GM21423 (cell line): ENCODE data around the gene ERMP1.
"Not testable (repeated sequence)": the region's sequence is repeated elsewhere in the genome, so short reads cannot be mapped to it uniquely, and the experiment has no call there.

Experiments
- ATAC-seq: cut with Tn5 transposase; IDR thresholded peaks from one replicate; pipeline ENCODE4 v1.9.1; 2021; ENCODE audit warnings: mild to moderate bottlenecking, moderate library complexity; ENCODE audit not compliant: unreplicated experiment

The ERMP1 gene, protein sequence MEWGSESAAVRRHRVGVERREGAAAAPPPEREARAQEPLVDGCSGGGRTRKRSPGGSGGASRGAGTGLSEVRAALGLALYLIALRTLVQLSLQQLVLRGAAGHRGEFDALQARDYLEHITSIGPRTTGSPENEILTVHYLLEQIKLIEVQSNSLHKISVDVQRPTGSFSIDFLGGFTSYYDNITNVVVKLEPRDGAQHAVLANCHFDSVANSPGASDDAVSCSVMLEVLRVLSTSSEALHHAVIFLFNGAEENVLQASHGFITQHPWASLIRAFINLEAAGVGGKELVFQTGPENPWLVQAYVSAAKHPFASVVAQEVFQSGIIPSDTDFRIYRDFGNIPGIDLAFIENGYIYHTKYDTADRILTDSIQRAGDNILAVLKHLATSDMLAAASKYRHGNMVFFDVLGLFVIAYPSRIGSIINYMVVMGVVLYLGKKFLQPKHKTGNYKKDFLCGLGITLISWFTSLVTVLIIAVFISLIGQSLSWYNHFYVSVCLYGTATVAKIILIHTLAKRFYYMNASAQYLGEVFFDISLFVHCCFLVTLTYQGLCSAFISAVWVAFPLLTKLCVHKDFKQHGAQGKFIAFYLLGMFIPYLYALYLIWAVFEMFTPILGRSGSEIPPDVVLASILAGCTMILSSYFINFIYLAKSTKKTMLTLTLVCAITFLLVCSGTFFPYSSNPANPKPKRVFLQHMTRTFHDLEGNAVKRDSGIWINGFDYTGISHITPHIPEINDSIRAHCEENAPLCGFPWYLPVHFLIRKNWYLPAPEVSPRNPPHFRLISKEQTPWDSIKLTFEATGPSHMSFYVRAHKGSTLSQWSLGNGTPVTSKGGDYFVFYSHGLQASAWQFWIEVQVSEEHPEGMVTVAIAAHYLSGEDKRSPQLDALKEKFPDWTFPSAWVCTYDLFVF

DNA sequence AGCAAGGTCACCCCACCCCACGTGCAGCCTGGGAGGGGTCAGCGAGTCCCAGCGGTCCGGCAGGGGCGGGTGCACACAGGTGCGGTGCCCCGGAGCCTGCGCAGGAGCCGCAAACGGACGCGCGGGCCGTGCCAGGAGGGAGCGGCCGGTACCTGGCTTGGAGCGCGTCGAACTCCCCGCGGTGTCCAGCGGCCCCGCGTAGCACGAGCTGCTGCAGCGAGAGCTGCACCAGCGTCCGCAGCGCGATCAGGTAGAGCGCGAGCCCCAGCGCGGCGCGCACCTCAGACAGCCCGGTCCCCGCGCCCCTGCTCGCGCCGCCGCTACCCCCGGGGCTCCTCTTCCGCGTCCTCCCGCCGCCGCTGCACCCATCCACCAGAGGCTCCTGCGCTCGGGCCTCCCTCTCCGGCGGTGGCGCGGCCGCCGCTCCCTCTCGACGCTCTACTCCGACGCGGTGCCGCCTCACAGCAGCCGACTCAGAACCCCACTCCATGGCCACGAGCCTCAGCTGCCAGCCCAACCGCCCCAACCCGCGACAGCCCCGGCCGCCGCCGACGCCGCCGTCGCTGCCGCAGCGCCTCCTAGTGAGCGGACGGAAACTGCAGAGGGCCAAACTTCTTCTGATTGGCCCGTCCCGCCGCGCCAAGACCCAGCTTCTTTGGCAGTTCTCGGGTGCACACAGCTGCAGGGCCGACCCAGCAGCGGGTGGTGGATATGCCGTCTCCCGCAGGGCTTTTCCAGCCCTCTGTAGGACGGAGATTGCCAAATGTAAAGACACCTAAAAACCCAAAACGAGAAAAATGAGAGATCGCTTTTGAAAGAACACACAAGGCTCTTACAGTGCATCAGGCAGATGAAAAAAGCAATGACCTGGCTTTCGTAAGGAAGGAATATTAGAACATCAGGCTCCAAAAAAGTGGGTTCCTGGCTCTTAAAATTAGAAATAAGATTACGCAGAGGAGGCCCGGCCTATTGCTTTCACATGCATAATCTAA, at the start of gene ERMP1:
TSS of gene ERMP1 (minus strand) at position 580 of the 992 bp plus-strand sequence. CDS start at position 490, 90 bp downstream.
- peak; percentile 72 for ATAC-seq

DNA sequence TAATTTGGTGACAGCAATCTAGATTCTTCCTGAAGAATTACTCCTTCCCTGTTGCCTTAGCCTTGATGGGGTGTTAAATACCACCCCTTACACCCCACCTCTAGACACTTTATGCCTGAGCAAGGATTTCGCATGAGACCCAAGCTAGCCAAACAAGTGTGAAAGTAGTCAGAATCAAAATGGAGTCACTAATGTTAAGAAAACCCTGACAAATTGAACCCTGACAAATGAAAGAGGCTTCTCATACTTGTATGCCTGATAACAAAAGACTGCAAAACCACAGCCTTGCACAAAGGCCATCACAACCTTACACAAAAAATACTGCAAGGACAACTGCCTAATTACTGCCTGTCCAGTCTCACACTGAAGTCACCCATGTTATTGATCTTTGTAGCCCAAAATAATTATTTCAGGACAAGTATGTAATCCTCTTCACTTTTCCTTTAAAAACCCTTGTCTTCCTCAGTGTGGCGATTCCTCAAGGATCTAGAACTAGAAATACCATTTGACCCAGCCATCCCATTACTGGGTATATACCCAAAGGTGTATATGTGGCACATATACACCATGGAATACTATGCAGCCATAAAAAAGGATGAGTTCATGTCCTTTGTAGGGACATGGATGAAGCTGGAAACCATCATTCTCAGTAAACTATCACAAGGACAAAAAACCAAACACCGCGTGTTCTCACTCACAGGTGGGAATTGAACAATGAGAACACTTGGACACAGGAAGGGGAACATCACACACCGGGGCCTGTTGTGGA, 49.5 kb upstream of the ERMP1 start:
- ATAC-seq = not testable (repeated sequence)

DNA sequence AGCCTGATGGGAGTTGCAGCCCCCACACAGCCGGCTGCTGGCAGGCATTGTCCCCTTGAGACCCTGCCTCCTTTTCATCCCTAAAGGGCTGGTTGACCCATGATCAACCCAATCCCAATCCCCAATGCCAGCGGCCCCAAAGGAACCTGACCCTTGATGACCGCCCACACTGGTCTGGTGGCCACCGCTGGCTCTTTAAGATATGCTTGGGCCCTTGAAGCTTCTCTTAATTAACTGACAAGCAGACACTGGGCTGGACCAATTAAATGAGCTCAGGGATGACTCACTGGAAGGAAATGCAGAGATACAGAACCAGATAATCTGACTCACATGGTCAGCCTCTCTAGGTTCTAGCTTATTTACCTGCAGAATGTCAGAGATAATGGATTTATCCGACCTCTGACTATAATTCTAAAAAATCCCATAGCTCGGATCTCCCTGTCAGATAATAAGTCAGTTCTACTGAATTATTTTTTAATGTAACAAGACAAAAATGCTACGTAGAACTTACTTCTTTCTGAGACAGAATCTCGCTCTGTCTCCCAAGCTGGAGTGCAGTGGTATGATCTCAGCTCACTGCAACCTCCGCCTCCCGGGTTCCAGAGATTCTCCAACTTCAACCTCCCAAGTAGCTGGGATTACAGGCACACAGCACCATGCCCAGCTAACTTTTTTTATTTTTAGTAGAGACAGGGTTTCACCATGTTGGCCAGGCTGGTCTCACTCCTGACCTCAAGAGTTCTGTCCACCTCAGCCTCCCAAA, 46.7 kb upstream of the ERMP1 start:
- ATAC-seq = no peak

DNA sequence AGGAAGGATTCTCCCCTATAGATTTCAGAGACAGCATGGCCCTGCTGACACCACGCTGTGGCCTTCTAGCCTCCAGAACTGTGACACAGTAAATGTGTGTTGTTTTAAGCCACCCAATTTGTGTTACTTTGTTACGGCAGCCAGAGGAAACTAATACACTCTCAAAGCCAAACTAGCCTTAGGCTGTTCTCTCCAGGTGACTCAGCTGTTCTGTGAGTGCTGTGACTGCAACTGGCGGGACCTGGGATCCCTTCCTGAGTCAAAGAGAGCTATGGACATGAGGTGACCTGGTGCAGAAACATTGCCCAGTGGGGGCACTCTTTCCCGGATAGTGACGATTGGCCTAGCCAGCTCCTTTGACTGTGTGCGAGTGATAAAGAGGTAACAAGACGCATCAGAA, 43.8 kb upstream of the ERMP1 start:
- ATAC-seq = no peak

DNA sequence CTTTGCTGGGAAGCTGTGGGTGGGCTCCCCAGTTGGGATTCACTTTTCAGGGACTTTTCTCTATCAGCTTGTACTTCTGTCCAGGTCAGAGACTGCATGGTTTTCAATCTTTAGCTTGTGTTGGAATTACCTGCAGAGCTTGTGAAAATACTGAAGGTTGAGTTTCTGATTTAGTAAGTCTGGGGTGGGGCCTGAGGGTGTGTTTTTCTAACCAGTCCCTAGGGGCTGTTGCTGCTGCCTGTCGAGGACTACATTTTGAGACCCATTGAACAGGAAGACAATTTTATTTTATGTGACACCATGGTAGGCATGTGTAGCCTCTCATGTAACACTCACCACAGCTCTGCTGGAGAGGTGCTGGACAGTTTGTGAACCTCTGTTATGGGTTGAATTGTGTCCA, 43.1 kb upstream of the ERMP1 start:
- no peak for ATAC-seq

DNA sequence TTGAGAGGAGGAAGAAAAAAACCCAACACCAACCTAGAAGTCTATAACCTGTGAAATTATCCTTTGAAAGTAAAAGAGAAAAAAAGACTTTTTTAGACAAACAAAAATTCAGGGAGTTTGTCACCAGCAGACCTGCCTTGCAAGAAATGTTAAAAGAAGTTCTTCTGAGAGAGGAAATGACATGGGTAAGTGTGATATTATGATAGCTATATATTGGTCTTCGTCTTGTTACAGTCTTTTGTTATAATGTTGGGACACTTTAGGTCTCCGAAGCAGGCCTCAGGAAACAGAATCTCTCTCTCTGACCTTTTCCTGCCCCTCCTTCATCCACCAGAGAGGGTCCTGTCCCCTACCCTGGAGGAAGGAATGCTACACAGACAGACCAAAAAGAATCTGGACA, 41.1 kb upstream of the ERMP1 start:
- no peak for ATAC-seq

DNA sequence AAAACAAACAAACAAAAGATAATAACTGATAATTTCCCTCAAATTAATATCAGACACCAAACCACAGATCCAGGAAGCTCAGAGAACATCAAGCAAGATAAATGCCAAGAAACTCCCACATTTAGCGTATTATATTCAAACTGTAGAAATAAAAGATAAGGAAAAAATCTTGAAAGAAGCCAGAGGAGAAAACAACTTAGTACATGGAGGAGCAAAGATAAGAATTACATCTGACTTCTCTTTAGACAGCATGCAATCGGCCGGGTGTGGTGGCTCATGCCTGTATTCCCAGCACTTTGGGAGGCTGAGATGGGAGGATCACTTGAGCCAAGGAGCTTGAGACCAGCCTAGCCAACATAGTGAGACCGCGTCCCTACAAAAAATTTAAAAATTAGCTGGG, 40.5 kb upstream of the ERMP1 start:
- no peak for ATAC-seq

DNA sequence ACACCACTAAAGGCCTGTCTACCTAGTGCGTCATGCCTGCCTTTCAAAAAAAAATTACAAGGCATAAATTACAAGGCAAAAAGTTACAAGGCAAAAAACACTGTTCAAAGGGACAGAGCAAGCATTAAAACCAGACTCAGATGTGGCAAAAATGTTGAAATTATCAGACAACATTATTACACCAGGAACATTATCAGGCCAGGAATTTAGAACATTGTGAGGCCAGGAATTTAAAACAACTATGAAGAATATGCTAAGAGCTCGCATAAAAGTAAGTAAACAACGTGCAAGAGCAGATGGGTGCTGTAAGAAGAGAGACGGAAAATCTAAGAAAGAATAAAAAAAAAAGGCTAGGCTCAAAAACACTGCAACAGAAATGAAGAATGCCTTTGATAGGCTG, 39.6 kb upstream of the ERMP1 start:
- ATAC-seq = no peak

DNA sequence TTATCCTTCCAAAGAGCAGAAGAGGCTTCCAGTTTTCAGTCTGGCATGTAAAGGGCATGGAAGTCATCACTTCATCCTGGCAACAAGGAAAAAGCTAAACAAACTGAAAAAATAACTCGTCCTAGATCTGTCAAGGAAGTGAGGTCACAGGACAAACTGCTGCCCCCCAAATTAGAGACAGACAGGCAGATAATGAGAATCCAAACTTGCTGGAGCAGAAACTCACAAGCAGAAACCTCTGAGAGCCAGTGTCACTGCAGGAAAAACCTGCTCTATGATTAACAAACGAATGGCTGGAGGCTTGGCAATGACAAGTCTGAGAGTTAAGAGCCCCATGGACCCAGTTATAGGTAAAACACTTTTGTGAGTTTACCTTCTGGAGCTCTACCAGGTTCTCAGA, 38.9 kb upstream of the ERMP1 start:
- no peak for ATAC-seq

DNA sequence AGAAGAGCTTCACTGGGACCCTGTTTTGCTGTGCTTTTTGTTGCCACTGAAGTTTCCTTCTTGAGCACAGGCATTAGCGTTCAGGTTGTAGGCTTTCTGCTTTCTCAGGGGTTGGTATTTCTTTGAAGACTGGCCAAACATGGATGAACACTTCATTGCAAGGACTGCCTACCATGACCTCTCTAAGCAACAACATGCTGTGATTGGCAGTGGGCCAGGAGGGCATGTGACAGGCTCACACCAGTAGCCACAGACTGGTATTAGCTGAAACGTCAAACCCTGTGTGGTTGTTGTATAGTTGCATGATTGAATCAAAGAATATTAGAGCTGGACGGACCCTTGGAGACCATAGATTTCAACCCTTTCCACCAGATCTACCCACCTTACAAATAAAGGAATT, 37.8 kb upstream of the ERMP1 start:
- ATAC-seq = no peak

DNA sequence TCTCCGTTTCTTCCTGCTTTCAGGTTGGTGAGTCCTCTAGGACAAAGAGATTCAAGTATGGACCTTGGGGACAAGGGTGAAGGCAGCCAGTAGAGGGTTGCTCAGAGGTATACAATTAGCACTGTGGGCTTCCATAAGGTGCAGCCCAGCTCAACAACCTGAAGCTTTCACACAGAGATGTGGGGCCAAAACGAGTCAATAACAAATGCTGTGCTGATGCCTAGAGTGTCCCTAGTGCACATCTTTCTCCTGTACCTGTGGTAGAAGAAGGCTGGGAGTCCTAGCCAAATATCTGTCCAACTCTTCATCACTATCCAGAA, 37.1 kb upstream of the ERMP1 start:
- no peak for ATAC-seq

DNA sequence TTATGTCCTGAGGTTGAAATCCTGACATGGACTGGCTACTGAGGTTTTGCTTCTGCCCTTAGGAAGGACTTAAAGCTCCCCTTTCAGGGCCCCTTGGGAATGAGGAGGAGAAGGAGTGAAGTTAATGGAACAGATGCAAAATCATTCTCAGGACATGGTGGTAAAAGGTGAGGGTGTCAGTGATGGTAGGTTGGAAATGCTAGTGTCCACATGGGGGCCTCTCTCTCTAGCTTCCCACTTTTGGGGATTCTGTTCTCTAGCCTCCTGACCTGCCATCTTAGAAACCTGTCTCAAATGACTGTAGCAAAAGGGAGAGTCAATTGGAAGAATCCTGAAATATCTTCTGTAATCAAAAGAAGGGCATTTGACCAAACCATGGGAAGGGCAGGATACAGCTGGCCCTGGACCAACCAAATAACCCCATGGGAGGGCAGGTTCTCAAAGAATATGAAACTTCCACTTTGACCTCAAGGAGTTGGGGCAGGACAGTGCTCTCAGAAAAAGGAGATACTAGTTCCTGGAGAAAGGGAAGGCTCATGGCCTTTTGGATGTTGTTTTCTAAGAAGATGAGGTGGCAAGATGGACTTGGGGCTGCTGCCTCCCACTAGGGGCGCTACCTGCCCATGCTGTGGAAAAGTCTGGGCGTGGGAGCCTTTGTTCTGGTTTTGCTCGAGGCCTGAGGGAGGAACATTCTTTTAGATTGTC, 36.5 kb upstream of the ERMP1 start:
- ATAC-seq = no peak

DNA sequence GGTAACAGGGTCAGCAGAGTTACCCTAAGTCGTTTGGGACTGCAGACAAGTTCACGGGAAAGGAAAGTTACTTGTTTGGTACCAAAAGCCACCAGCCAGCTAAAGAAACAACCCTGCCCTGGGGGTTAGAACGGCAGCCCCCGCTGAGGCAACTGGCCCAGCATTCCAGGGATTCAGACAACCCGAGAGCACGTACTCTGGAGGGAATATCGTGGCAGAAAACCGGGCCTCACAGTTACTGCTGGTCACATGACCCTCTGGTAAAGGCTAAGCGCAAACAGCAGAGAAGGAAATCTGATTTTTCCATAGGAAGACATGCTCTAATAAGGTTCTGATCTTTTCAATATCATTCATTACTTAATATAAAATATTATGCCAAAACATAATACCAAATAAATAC, 35.3 kb upstream of the ERMP1 start:
- ATAC-seq = no peak

DNA sequence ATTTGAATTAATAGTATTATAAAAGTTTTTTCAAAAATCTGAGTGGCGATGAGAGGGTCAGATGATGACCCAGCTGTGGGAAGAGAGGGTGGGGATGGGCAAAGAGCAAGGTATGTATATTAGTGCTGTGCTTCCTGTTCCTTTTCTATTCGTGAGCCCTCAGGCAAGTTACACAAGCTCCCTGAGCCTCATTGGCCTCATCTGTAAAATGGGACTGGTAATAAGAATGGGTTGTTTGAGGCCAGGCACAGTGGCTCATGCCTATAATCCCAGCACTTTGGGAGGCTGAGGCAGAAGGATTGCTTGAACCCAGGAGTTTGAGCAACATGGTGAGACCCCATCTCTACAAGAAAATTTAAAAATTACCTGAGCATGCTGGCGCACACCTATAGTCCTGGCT, 33.8 kb upstream of the ERMP1 start:
- ATAC-seq = no peak

DNA sequence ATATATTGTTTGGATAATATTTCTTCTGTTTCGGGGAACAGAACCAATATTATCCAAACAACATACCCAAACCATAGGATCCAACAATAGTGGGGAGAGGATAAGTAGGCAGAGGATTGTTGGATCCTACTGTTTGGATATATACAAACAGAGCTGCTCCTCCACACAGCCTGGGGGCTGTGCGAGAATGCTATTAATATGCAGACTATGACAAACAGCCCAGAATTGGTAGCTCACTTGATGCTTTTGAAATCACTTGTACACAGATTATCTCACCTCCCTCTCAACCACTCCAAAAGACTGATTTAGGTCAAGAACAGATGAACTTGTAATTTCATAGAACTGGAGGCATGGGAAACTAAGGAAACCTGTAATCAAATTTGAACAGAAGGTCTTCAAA, 33.4 kb upstream of the ERMP1 start:
- ATAC-seq = no peak

DNA sequence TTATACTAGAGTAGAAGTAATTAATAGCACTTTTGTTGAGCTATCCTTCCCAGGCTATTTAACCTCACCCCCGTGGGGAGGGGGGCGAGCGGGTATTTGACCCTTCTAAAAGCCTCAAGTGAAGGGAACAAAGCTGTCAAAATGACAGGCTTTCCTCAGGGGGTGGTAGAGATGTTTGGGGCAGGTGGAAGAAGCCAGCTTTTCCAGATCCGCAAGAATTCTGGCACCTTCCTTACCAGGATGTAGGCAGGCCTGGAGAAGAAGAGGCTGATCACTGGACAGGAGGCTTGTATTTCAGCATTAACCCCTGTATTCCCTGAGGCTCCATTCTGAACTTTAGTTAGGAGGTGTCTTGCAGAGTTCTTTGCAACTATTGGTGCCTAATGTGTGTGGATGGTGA, 31.5 kb upstream of the ERMP1 start:
- ATAC-seq = no peak

DNA sequence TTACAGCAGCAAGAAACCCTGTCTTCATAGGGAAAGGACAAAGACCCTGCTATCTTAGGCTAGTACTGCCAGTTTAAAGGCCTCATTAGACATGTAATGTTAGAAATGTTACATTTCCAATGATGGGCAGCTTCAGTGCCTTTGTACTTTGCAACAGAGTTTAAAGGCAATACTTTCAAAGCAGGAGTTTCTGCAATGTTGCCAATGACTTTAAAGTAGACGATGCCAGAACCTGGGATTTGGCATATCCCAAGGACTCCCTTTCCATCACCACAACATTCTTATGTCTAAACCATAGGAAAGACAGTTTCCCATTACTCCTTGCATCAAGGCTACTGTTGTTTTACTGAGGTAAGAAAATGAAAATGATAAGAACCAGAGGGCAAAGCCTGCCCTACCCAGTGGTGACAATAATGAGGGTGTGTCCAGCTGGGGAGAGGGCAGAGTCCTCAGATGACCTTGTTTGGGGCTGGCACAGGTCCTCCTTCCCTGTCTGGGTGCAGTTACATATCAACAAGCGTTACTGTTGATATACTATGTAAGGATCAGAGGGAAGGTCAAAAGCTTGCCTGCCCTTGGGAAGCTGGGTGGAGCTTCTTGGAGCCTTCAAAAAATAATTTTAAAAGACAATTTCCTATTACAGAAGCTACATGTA, 30.3 kb upstream of the ERMP1 start:
- no peak for ATAC-seq

DNA sequence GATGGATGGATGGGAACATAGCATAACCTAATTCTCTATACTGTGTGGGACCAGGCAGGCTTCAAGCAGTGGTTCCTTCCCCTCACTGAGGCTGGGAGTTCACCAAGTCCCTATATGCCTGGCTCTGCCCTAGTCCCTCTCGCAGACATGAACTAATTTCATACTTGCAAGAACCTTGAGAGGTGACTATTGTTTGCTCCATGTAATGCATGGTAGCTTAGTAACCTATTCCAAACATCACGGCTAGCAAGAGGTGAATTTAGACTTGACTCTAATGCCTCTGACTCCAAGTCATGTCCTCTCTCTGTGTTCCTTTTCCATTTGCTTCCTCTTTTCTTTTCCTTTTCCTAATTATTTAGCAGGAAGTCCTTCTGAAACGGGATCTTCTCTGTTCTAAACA, 25.9 kb upstream of the ERMP1 start:
- ATAC-seq = no peak
